Caco-2 (cell line): Measurements from ENCODE around the gene RRP15. TPM values are rescaled to one million over a fixed set of nuclear protein-coding genes. Genes with fewer than 3 reads are reported as not detected.

ENCODE experiments used
- BruUV-seq: library from RNA; stranded (reverse); fragments of 400-500 nt; replicated peaks from 2 replicates; lab custom pipeline; 2021; lab: Mats Ljungman, UMichigan
- CTCF ChIA-PET: fragments of 300-600 bp; sonication (Branson Sonifier 250); formaldehyde crosslinking; loops from one replicate; lab custom pipeline; 2022; ENCODE audit warnings: antibody characterized with exemption; lab: Charles Lee
- POLR2A ChIA-PET: fragments of 300-600 bp; sonication (Branson Sonifier 250); formaldehyde crosslinking; loops from one replicate; lab custom pipeline; 2022; ENCODE audit warnings: antibody characterized with exemption; lab: Charles Lee
- DNase-seq, 2 experiments: peaks; one replicate each; pipeline versions ENCODE4 v3.0.0 to v3.0.0-alpha.2; 2020 to 2022
- H3K27me3 ChIP-seq: replicated peaks from 2 replicates; pipeline ENCODE4 v1.6.0; 2011; ENCODE audit warnings: low read length; ENCODE audit not compliant: control insufficient read depth, insufficient read depth
- H3K36me3 ChIP-seq: 2 replicates; pipeline ENCODE4 v1.5.1; 2011; ENCODE audit warnings: low read length; ENCODE audit not compliant: control insufficient read depth, insufficient read depth
- H3K4me1 ChIP-seq: fragments of 250-450 bp; sonication (Bioruptor Pico); 2 replicates; pipeline ENCODE4 v1.5.1; 2020; ENCODE audit warnings: mild to moderate bottlenecking
- H3K4me3 ChIP-seq: 2 replicates; pipeline ENCODE4 v1.5.1; 2011; ENCODE audit warnings: low read depth, mild to moderate bottlenecking, control low read depth, low read length
- H3K9me3 ChIP-seq: fragments of 250-450 bp; sonication (Bioruptor Pico); 2 replicates; pipeline ENCODE4 v1.5.1; 2020; ENCODE audit warnings: mild to moderate bottlenecking, moderate library complexity
- H3K27ac Mint-ChIP-seq: one replicate; pipeline ENCODE4 v1.8.0; 2022; ENCODE audit warnings: mixed read lengths; ENCODE audit not compliant: unreplicated experiment
- H3K27me3 Mint-ChIP-seq: one replicate; pipeline ENCODE4 v1.8.0; 2022; ENCODE audit warnings: mixed read lengths; ENCODE audit not compliant: insufficient read depth, unreplicated experiment
- H3K36me3 Mint-ChIP-seq: one replicate; pipeline ENCODE4 v1.8.0; 2022; ENCODE audit warnings: mild to moderate bottlenecking, mixed read lengths; ENCODE audit not compliant: insufficient read depth, unreplicated experiment
- H3K4me1 Mint-ChIP-seq: one replicate; pipeline ENCODE4 v1.8.0; 2022; ENCODE audit warnings: low read depth, mixed read lengths; ENCODE audit not compliant: unreplicated experiment
- H3K4me3 Mint-ChIP-seq: one replicate; pipeline ENCODE4 v1.8.0; 2022; ENCODE audit warnings: mild to moderate bottlenecking, moderate library complexity, mixed read lengths; ENCODE audit not compliant: unreplicated experiment
- H3K9me3 Mint-ChIP-seq: one replicate; pipeline ENCODE4 v1.8.0; 2022; ENCODE audit warnings: mixed read lengths; ENCODE audit not compliant: unreplicated experiment
- intact Hi-C: fragments of 100-400 bp; cut with micrococcal nuclease; formaldehyde crosslinking; loops from one replicate; pipeline ENCODE4 v1.10.0; 2022; ENCODE audit not compliant: unreplicated experiment
- total RNA-seq: library from RNA; stranded (reverse); gene quantifications from 2 replicates; pipeline ENCODE4 v1.2.3, GENCODE V29; 2022
- TF ChIP-seq, protein P1 (sequence below), 2 experiments: fragments of 200-600 bp in 1 of 2; IDR thresholded peaks; 1 replicate in 1 of 2; 2 replicates in 1 of 2; pipeline versions ENCODE4 v1.5.1 to v1.8.0; 2011 to 2022; ENCODE audit warnings: antibody characterized with exemption in 1 of 2, control low read depth in 1 of 2, inconsistent platforms in 1 of 2, low read depth in 1 of 2, low read length in 1 of 2, mild to moderate bottlenecking in 1 of 2, moderate library complexity in 1 of 2; ENCODE audit not compliant: insufficient read depth in 1 of 2, severe bottlenecking in 1 of 2, unreplicated experiment in 1 of 2

RRP15 gene
- total RNA-seq, 1 experiment from 2014 or later = 44.5 TPM

DNA sequence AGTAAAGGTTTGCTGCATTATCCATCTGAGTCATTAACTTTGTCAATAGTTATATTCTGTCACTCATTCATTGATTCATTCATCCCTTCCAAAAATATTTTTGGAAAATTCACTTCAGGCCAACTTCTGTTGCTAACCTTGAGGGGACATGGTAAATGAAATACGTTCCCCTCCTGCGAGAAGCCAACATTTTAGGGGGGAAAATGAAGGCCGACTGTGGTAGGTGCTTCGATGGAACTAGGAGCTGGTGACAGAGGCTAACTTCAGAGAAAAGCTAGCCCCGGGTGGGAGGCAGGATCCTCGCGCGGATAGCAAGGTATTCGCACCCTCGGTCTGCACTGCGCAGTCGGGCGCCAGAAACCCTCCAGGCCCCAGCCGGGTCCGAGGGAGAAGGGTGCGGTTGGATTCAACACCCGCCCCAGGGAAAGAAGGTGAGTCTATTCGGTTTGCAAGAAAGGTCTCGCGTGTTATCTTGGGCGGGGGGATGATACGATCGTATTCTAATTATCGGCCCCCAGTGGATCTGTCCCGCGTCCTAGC lies 646 bp upstream of the RRP15 start:
- ChIA-PET POLR2A (interaction anchor here (0.7 kb wide), 2 partner anchors 12 to 63 kb away, joined by 3 to 5 read pairs; no protein-coding TSS in a partner anchor), CTCF (interaction anchor here (0.6 to 1.5 kb wide), 3 partner anchors 18 to 778 kb away, joined by 3 to 7 read pairs (median 4); no protein-coding TSS in a partner anchor)
- H3K4me1 ChIP-seq = peaks cover 9% of the 10 kb centered on the region; the same call in 1 of the 2 replicates
- TSS peak; percentile 64 for BruUV-seq
- H3K4me3 ChIP-seq = peak overlapping the region; percentile 76
- intact Hi-C loops = no loop called here
- Mint-ChIP-seq H3K9me3 (no peaks in the 10 kb centered on the region), H3K4me3 (peak overlapping the region; percentile 88), H3K4me1 (peaks cover 7% of the 10 kb centered on the region), H3K27me3 (no peaks in the 10 kb centered on the region), H3K36me3 (peaks cover 6% of the 10 kb centered on the region), H3K27ac (peak overlapping the region; percentile 92)
- no peaks in the 10 kb centered on the region for H3K36me3 ChIP-seq
- H3K27me3 ChIP-seq = no peaks in the 10 kb centered on the region
- TF ChIP-seq, protein P1, sequence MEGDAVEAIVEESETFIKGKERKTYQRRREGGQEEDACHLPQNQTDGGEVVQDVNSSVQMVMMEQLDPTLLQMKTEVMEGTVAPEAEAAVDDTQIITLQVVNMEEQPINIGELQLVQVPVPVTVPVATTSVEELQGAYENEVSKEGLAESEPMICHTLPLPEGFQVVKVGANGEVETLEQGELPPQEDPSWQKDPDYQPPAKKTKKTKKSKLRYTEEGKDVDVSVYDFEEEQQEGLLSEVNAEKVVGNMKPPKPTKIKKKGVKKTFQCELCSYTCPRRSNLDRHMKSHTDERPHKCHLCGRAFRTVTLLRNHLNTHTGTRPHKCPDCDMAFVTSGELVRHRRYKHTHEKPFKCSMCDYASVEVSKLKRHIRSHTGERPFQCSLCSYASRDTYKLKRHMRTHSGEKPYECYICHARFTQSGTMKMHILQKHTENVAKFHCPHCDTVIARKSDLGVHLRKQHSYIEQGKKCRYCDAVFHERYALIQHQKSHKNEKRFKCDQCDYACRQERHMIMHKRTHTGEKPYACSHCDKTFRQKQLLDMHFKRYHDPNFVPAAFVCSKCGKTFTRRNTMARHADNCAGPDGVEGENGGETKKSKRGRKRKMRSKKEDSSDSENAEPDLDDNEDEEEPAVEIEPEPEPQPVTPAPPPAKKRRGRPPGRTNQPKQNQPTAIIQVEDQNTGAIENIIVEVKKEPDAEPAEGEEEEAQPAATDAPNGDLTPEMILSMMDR (IDR thresholded peaks at IDR 0.05; ENCODE audit: insufficient read depth in 1 of 2, low read depth in 1 of 2, low read length in 1 of 2, severe bottlenecking in 1 of 2, unreplicated experiment in 1 of 2) = no peak
- no peaks in the 10 kb centered on the region; the same call in 1 of the 2 replicates for H3K9me3 ChIP-seq
- no peak for DNase-seq

DNA sequence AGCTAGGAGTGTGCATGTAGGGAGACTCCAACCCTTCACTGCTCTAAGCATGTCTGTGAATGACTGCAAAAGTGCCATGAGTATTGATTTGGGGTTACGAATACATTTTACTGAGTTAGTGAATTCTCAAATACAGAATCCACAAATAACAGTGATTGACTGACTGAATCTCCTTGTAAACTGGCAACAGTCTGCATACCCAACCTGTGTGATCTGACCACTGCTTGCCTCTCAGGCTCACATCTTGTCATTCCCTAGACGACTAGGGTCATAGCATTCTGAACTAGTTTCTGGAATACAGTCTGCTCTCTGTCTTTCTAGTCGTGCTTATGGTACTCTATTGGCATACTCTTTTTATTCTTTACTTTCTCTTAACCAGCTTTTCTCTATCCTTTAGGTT lies 7.4 kb downstream of the RRP15 start:
- Histone ChIP-seq H3K27me3 (no peaks in the 10 kb centered on the region), H3K36me3 (no peaks in the 10 kb centered on the region), H3K9me3 (no peaks in the 10 kb centered on the region), H3K4me3 (no peak overlapping the region), H3K4me1 (peaks cover 24% of the 10 kb centered on the region)
- Mint-ChIP-seq H3K4me3 (no peak overlapping the region), H3K27me3 (no peaks in the 10 kb centered on the region), H3K27ac (no peak overlapping the region), H3K4me1 (peaks cover 15% of the 10 kb centered on the region), H3K36me3 (peaks cover 9% of the 10 kb centered on the region), H3K9me3 (no peaks in the 10 kb centered on the region)
- intact Hi-C loops = no loop called here
- DNase-seq = no peak
- ChIA-PET CTCF (no interaction called here), POLR2A (no interaction called here)
- no TSS peak for BruUV-seq
- TF ChIP-seq, protein P1 (IDR thresholded peaks at IDR 0.05; ENCODE audit: insufficient read depth in 1 of 2, low read depth in 1 of 2, low read length in 1 of 2, severe bottlenecking in 1 of 2, unreplicated experiment in 1 of 2) = no peak

DNA sequence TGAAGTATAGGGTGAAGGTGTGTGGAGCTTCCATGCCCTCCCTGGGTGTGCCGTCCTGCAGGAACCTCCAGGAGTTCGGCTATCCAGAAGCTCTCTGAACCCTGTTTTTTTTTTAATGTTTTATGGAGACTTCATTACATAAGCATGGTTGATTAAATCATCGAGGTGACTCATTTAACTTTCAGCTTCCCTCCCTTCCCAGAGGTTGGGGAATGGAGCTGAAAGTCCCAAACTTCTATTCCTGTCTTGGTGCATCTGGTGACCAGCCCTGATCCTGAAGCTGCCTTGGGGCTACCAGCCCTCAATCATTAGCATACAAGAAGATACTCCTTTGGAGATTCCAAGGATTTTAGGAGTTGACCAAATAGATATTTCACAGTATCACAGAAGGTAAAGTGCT lies 9.5 kb downstream of the RRP15 start:
- POLR2A ChIA-PET = no interaction called here
- no peak overlapping the region for H3K27ac Mint-ChIP-seq

More for the DNA sequence above, 9.5 kb downstream of the RRP15 start:
- CTCF ChIA-PET = no interaction called here
- H3K9me3 Mint-ChIP-seq = no peaks in the 10 kb centered on the region
- H3K4me3 ChIP-seq = no peak overlapping the region
- no peak overlapping the region for H3K4me3 Mint-ChIP-seq
- H3K4me1 ChIP-seq = peaks cover 44% of the 10 kb centered on the region
- H3K27me3 Mint-ChIP-seq = no peaks in the 10 kb centered on the region
- H3K27me3 ChIP-seq = no peaks in the 10 kb centered on the region
- H3K36me3 ChIP-seq = no peaks in the 10 kb centered on the region
- intact Hi-C loops = no loop called here
- no peaks in the 10 kb centered on the region for H3K9me3 ChIP-seq
- BruUV-seq = no TSS peak
- H3K4me1 Mint-ChIP-seq = peaks cover 26% of the 10 kb centered on the region
- DNase-seq = no peak
- H3K36me3 Mint-ChIP-seq = peaks cover 9% of the 10 kb centered on the region
- TF ChIP-seq, protein P1 (IDR thresholded peaks at IDR 0.05; ENCODE audit: insufficient read depth in 1 of 2, low read depth in 1 of 2, low read length in 1 of 2, severe bottlenecking in 1 of 2, unreplicated experiment in 1 of 2) = no peak
